Activated naive CD4-positive, alpha-beta T cell treated with anti-CD3 and anti-CD28 coated beads for 36 hours (primary cell): ENCODE measurements around the gene CEACAM16. TPM values are rescaled to one million over a fixed set of nuclear protein-coding genes. Genes with fewer than 3 reads are reported as not detected.
A peak's percentile ranks its signal among the peaks of the same experiment; 100 is the strongest.

ENCODE experiments used
- CTCF ChIA-PET: fragments of 350-600 bp; sonication (Branson Sonifier 250); formaldehyde crosslinking; loops from one replicate; lab custom pipeline; 2021; ENCODE audit warnings: antibody characterized with exemption; lab: Charles Lee
- DNase-seq: peaks from one replicate; pipeline ENCODE4 v3.0.0-alpha.2; 2020
- H3K27ac Mint-ChIP-seq: one replicate; pipeline ENCODE4 v1.8.0; 2021; ENCODE audit warnings: mild to moderate bottlenecking, mixed read lengths
- H3K27me3 Mint-ChIP-seq: one replicate; pipeline ENCODE4 v1.8.0; 2021; ENCODE audit warnings: low read depth, mixed read lengths
- H3K36me3 Mint-ChIP-seq: one replicate; pipeline ENCODE4 v1.8.0; 2021; ENCODE audit warnings: low read depth, mixed read lengths
- H3K4me1 Mint-ChIP-seq: one replicate; pipeline ENCODE4 v1.8.0; 2021; ENCODE audit warnings: low read depth, mixed read lengths
- H3K4me3 Mint-ChIP-seq: one replicate; pipeline ENCODE4 v1.8.0; 2021; ENCODE audit warnings: mild to moderate bottlenecking, moderate library complexity, mixed read lengths
- H3K9me3 Mint-ChIP-seq: one replicate; pipeline ENCODE4 v1.8.0; 2021; ENCODE audit warnings: mixed read lengths
- intact Hi-C: fragments of 100-400 bp; cut with micrococcal nuclease; formaldehyde crosslinking; loops from one replicate; pipeline ENCODE4 v1.15.1; 2023
- total RNA-seq, 2 experiments: library from RNA; stranded (reverse); gene quantifications; one replicate each; pipeline ENCODE4 v1.2.3, GENCODE V29; 2021

CEACAM16 gene
- total RNA-seq, 2 experiments from 2014 or later, result not detected

- DNase-seq, result peak; percentile 98
- CTCF ChIA-PET, result interaction anchor here (0.5 to 2.8 kb wide), 4 partner anchors 17 to 63 kb away, joined by 6 to 13 read pairs (median 9); no protein-coding TSS in a partner anchor
- H3K4me3 Mint-ChIP-seq, result peak overlapping the region; percentile 93
- H3K27ac Mint-ChIP-seq, result peak overlapping the region; percentile 97
- intact Hi-C loops, result loop anchor here (1.0 to 5.0 kb wide), 7 partner anchors 17 to 986 kb away; partner anchors contain the start of genes FOSB and RELB
- no peaks in the 10 kb centered on the region for H3K27me3 Mint-ChIP-seq
- H3K9me3 Mint-ChIP-seq, result no peaks in the 10 kb centered on the region
- H3K4me1 Mint-ChIP-seq, result peaks cover 59% of the 10 kb centered on the region
- H3K36me3 Mint-ChIP-seq, result peaks cover 82% of the 10 kb centered on the region
Observed at GRCh38 chr19:44752816-44753625, 54.1 kb downstream of the CEACAM16 start.

DNA sequence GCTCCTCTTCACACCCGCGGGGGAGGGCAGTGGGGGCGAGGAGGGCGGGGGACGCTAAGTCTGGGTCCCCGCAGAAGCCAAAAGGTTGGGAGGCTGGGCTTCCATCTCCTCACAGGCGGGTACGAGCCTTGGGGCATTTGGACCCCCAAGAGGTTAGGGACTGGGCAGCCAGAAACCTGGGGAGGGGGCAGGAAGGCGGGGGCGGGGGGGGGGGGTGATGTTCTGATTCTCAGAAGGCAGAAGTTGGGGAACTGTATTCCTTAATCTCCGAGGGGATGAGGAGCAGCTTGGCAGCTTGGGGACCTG, 54.6 kb downstream of the CEACAM16 start:
- no peaks in the 10 kb centered on the region for H3K9me3 Mint-ChIP-seq
- H3K4me1 Mint-ChIP-seq, result peaks cover 62% of the 10 kb centered on the region

DNA sequence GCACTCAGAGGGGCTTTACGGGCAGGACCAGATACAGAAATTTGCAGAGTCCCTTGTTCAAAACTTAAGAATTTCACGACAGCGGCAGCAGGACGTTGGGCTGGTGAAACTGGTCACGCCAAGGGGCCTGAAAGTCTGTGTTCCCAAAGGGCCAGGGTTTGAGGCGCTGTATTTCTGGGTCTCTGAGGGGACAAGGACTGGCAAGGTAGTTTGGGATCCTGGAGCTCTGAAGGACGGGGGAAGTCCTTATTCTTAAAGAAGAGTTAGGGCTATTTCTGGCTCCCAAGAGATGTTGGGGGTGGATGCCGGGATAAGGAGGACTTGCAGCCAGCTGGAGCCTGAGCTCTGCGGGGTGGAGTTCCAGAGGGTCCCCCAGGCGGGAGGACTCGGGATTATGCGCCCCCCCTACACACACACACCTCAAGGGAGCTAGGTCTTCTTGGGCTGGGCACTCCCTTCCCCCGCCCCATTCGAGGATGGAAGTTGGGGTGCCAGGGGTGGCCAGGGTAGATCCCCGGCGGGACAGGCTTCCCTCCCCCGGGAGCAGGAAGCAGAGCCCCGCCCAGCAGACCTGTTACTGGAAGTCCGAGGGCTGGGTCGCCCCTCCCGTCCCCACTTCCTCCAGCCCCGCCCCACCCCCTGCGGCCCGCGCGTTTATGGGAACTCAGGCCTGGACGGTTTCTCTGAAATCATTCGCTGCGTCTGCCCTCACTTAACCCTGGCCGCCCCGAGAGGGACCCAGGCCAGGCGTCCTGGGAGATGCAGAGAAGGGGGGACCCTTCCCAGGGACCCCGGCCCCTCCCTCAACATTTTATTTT, 55.2 kb downstream of the CEACAM16 start:
- DNase-seq, result peak; percentile 96
- H3K36me3 Mint-ChIP-seq, result peaks cover 84% of the 10 kb centered on the region
- no peaks in the 10 kb centered on the region for H3K27me3 Mint-ChIP-seq
- intact Hi-C loops, result loop anchor here (1.0 to 5.0 kb wide), 9 partner anchors 9 to 987 kb away; partner anchors contain the start of genes FOSB and RELB
- CTCF ChIA-PET, result interaction anchor here (1.9 to 2.8 kb wide), 3 partner anchors 17 to 64 kb away, joined by 7 to 13 read pairs (median 11); no protein-coding TSS in a partner anchor
- H3K4me3 Mint-ChIP-seq, result peak overlapping the region; percentile 93
- peak overlapping the region; percentile 97 for H3K27ac Mint-ChIP-seq
- peaks cover 64% of the 10 kb centered on the region for H3K4me1 Mint-ChIP-seq
- no peaks in the 10 kb centered on the region for H3K9me3 Mint-ChIP-seq

More for the DNA sequence above, 54.6 kb downstream of the CEACAM16 start:
- Mint-ChIP-seq H3K27me3 (no peaks in the 10 kb centered on the region), H3K36me3 (peaks cover 86% of the 10 kb centered on the region), H3K4me3 (peak overlapping the region; percentile 93), H3K27ac (peak overlapping the region; percentile 97)
- intact Hi-C loops, result loop anchor here (1.0 to 5.0 kb wide), 7 partner anchors 17 to 986 kb away; partner anchors contain the start of genes FOSB and RELB
- DNase-seq, result no peak
- CTCF ChIA-PET, result interaction anchor here (1.9 to 2.8 kb wide), 3 partner anchors 18 to 64 kb away, joined by 7 to 13 read pairs (median 11); no protein-coding TSS in a partner anchor

GRCh38 chr19:44754750-44755080, 55.8 kb downstream of the CEACAM16 start:
- peaks cover 62% of the 10 kb centered on the region for H3K4me1 Mint-ChIP-seq
- H3K27ac Mint-ChIP-seq, result peak overlapping the region; percentile 97
- intact Hi-C loops, result loop anchor here (1.0 to 5.0 kb wide), 5 partner anchors 9 to 987 kb away; partner anchors contain the start of genes FOSB and RELB
- no peaks in the 10 kb centered on the region for H3K9me3 Mint-ChIP-seq
- H3K36me3 Mint-ChIP-seq, result peaks cover 81% of the 10 kb centered on the region
- no peaks in the 10 kb centered on the region for H3K27me3 Mint-ChIP-seq
- DNase-seq, result no peak
- CTCF ChIA-PET, result interaction anchor here (1.3 to 2.8 kb wide), 3 partner anchors 11 to 31 kb away, joined by 6 to 11 read pairs (median 10); no protein-coding TSS in a partner anchor
- H3K4me3 Mint-ChIP-seq, result peak overlapping the region; percentile 93

- intact Hi-C loops, result no loop called here
- no peak for DNase-seq
- no peaks in the 10 kb centered on the region for H3K27me3 Mint-ChIP-seq
- peak overlapping the region; percentile 93 for H3K4me3 Mint-ChIP-seq
- H3K36me3 Mint-ChIP-seq, result peaks cover 81% of the 10 kb centered on the region
- H3K4me1 Mint-ChIP-seq, result peaks cover 62% of the 10 kb centered on the region
- H3K27ac Mint-ChIP-seq, result peak overlapping the region; percentile 97
- CTCF ChIA-PET, result interaction anchor here (0.7 to 1.3 kb wide), 5 partner anchors 10 to 66 kb away, joined by 3 to 10 read pairs (median 5); no protein-coding TSS in a partner anchor
- H3K9me3 Mint-ChIP-seq, result no peaks in the 10 kb centered on the region
Observed at GRCh38 chr19:44755219-44755618, 56.3 kb downstream of the CEACAM16 start.

GRCh38 chr19:44756089-44756562, 57.2 kb downstream of the CEACAM16 start:
- H3K27me3 Mint-ChIP-seq, result no peaks in the 10 kb centered on the region
- H3K36me3 Mint-ChIP-seq, result peaks cover 81% of the 10 kb centered on the region
- H3K27ac Mint-ChIP-seq, result peak overlapping the region; percentile 97
- no peaks in the 10 kb centered on the region for H3K9me3 Mint-ChIP-seq
- DNase-seq, result no peak
- H3K4me1 Mint-ChIP-seq, result peaks cover 62% of the 10 kb centered on the region
- intact Hi-C loops, result no loop called here
- no peak overlapping the region for H3K4me3 Mint-ChIP-seq
- CTCF ChIA-PET, result interaction anchor here (1.0 to 1.3 kb wide), 4 partner anchors 9 to 33 kb away, joined by 3 to 10 read pairs (median 6); no protein-coding TSS in a partner anchor

- H3K27ac Mint-ChIP-seq, result no peak overlapping the region
Observed at GRCh38 chr19:44757057-44757734, 58.2 kb downstream of the CEACAM16 start.

GRCh38 chr19:44757735-44758505, 59.0 kb downstream of the CEACAM16 start:
- H3K27ac Mint-ChIP-seq, result peak overlapping the region; percentile 74
- H3K4me1 Mint-ChIP-seq, result peaks cover 52% of the 10 kb centered on the region
- no peak for DNase-seq
- intact Hi-C loops, result no loop called here
- H3K27me3 Mint-ChIP-seq, result no peaks in the 10 kb centered on the region
- H3K4me3 Mint-ChIP-seq, result no peak overlapping the region
- H3K9me3 Mint-ChIP-seq, result no peaks in the 10 kb centered on the region
- CTCF ChIA-PET, result interaction anchor here (1.0 to 1.4 kb wide), 3 partner anchors 25 to 68 kb away, joined by 3 to 4 read pairs (median 3); no protein-coding TSS in a partner anchor
- peaks cover 67% of the 10 kb centered on the region for H3K36me3 Mint-ChIP-seq

More at GRCh38 chr19:44757057-44757734, 58.2 kb downstream of the CEACAM16 start:
- H3K27me3 Mint-ChIP-seq, result no peaks in the 10 kb centered on the region
- H3K4me3 Mint-ChIP-seq, result no peak overlapping the region
- no peak for DNase-seq
- peaks cover 74% of the 10 kb centered on the region for H3K36me3 Mint-ChIP-seq
- CTCF ChIA-PET, result interaction anchor here (1.0 to 1.3 kb wide), 2 partner anchors 25 to 33 kb away, joined by 3 read pairs; no protein-coding TSS in a partner anchor
- no peaks in the 10 kb centered on the region for H3K9me3 Mint-ChIP-seq
- intact Hi-C loops, result no loop called here
- peaks cover 56% of the 10 kb centered on the region for H3K4me1 Mint-ChIP-seq

DNA sequence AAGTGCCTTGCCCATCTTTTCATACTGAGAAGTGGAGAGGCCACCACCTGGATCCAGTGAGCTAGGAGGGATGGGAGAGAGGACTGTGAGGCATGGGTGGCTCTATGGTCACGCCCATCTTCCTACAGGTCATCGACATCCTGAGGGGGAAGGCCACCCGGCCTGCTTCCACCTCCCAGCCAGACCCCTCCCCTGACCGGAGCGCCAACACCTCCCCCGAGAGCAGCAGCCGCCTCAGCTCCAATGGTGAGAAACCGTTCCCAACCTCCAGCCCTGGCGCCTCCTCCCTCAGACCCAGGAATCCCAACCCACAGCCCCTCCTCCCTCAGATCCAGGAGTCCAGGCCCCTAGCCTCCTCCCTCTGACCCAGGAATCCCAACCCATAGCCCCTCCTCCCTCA, 59.6 kb downstream of the CEACAM16 start:
- DNase-seq, result no peak
- intact Hi-C loops, result no loop called here
- Mint-ChIP-seq H3K9me3 (no peaks in the 10 kb centered on the region), H3K4me3 (no peak overlapping the region), H3K4me1 (peaks cover 55% of the 10 kb centered on the region), H3K36me3 (peaks cover 62% of the 10 kb centered on the region), H3K27me3 (no peaks in the 10 kb centered on the region), H3K27ac (peak overlapping the region; percentile 74)
- CTCF ChIA-PET, result interaction anchor here (1.3 to 1.4 kb wide), 2 partner anchors 35 to 69 kb away, joined by 3 to 4 read pairs; no protein-coding TSS in a partner anchor

GRCh38 chr19:44759083-44759804, 60.3 kb downstream of the CEACAM16 start:
- no peaks in the 10 kb centered on the region for H3K9me3 Mint-ChIP-seq
- H3K4me1 Mint-ChIP-seq, result peaks cover 57% of the 10 kb centered on the region
- intact Hi-C loops, result no loop called here
- H3K27ac Mint-ChIP-seq, result peak overlapping the region; percentile 71
- no peaks in the 10 kb centered on the region for H3K27me3 Mint-ChIP-seq
- DNase-seq, result no peak
- CTCF ChIA-PET, result interaction anchor here (1.4 kb wide), 1 partner anchor 70 kb away, joined by 4 read pairs; no protein-coding TSS in a partner anchor
- no peak overlapping the region for H3K4me3 Mint-ChIP-seq
- peaks cover 55% of the 10 kb centered on the region for H3K36me3 Mint-ChIP-seq
